Mesendoderm (in vitro differentiated cells): ENCODE measurements around the gene TMEM181.
A peak's percentile ranks its signal among the peaks of the same experiment; 100 is the strongest.
"Not testable (repeated sequence)": the region's sequence is repeated elsewhere in the genome, so short reads cannot be mapped to it uniquely, and the experiment has no call there.

Experiments
- DNase-seq: peaks from one replicate; pipeline ENCODE4 v3.0.0; 2013
- H2AK5ac ChIP-seq: 2 replicates; pipeline ENCODE4 v1.6.1; 2013; ENCODE audit warnings: low read length, inconsistent platforms
- H2BK120ac ChIP-seq: 2 replicates; pipeline ENCODE4 v1.6.1; 2013; ENCODE audit warnings: low read depth, mild to moderate bottlenecking, low read length, moderate library complexity, mixed read lengths
- H2BK15ac ChIP-seq: replicated peaks from 2 replicates; pipeline ENCODE4 v1.6.1; 2013; ENCODE audit warnings: low read depth, mild to moderate bottlenecking, moderate library complexity
- H2BK5ac ChIP-seq: 2 replicates; pipeline ENCODE4 v1.6.1; 2013; ENCODE audit warnings: low read length, inconsistent platforms
- H3K18ac ChIP-seq: 2 replicates; pipeline ENCODE4 v1.6.1; 2013; ENCODE audit warnings: mild to moderate bottlenecking, low read length, mixed read lengths
- H3K23ac ChIP-seq: one replicate; pipeline ENCODE4 v1.6.1; 2013; ENCODE audit warnings: low read length
- H3K27ac ChIP-seq: 2 replicates; pipeline ENCODE4 v1.5.1; 2013; ENCODE audit warnings: low read depth, mild to moderate bottlenecking, inconsistent platforms, low read length, moderate library complexity
- H3K27me3 ChIP-seq: 2 replicates; pipeline ENCODE4 v1.6.1; 2013; ENCODE audit warnings: low read length, control low read depth, mild to moderate bottlenecking, inconsistent platforms; ENCODE audit not compliant: insufficient read depth, poor library complexity
- H3K36me3 ChIP-seq: 2 replicates; pipeline ENCODE4 v1.6.1; 2013; ENCODE audit warnings: low read length, inconsistent platforms; ENCODE audit not compliant: control insufficient read depth, insufficient read depth
- H3K4ac ChIP-seq: one replicate; pipeline ENCODE4 v1.6.1; 2013; ENCODE audit warnings: low read depth, mild to moderate bottlenecking, low read length, moderate library complexity
- H3K4me1 ChIP-seq: 2 replicates; pipeline ENCODE4 v1.6.1; 2013; ENCODE audit warnings: low read depth, low read length, inconsistent platforms; ENCODE audit not compliant: control insufficient read depth
- H3K4me2 ChIP-seq: 2 replicates; pipeline ENCODE4 v1.6.1; 2013; ENCODE audit warnings: low read length
- H3K4me3 ChIP-seq: 2 replicates; pipeline ENCODE4 v1.5.1; 2013; ENCODE audit warnings: mild to moderate bottlenecking, low read length
- H3K56ac ChIP-seq: one replicate; pipeline ENCODE4 v1.6.1; 2013; ENCODE audit warnings: low read length
- H3K79me1 ChIP-seq: 2 replicates; pipeline ENCODE4 v1.6.1; 2013; ENCODE audit warnings: low read length, inconsistent platforms
- H3K79me2 ChIP-seq: 2 replicates; pipeline ENCODE4 v1.6.1; 2013; ENCODE audit warnings: mild to moderate bottlenecking, low read length; ENCODE audit not compliant: control insufficient read depth, insufficient read depth
- H3K9ac ChIP-seq: 2 replicates; pipeline ENCODE4 v1.6.1; 2013; ENCODE audit warnings: low read length, inconsistent platforms
- H4K5ac ChIP-seq: one replicate; pipeline ENCODE4 v1.6.1; 2013; ENCODE audit warnings: low read length
- H4K8ac ChIP-seq: one replicate; pipeline ENCODE4 v1.6.1; 2013; ENCODE audit warnings: low read depth, mild to moderate bottlenecking, control low read depth, low read length, moderate library complexity
- WGBS: extraction: QIAGEN DNeasy Blood & Tissue Kit; methylation state at CpG from one replicate; pipeline ENCODE4 v1.1.7; 2013; ENCODE audit warnings: low lambda C conversion rate, missing lambda C conversion rate; ENCODE audit not compliant: insufficient coverage; ENCODE audit errors: extremely low coverage; 5-methylcytosine and 5-hydroxymethylcytosine counted together

Gene TMEM181

DNA sequence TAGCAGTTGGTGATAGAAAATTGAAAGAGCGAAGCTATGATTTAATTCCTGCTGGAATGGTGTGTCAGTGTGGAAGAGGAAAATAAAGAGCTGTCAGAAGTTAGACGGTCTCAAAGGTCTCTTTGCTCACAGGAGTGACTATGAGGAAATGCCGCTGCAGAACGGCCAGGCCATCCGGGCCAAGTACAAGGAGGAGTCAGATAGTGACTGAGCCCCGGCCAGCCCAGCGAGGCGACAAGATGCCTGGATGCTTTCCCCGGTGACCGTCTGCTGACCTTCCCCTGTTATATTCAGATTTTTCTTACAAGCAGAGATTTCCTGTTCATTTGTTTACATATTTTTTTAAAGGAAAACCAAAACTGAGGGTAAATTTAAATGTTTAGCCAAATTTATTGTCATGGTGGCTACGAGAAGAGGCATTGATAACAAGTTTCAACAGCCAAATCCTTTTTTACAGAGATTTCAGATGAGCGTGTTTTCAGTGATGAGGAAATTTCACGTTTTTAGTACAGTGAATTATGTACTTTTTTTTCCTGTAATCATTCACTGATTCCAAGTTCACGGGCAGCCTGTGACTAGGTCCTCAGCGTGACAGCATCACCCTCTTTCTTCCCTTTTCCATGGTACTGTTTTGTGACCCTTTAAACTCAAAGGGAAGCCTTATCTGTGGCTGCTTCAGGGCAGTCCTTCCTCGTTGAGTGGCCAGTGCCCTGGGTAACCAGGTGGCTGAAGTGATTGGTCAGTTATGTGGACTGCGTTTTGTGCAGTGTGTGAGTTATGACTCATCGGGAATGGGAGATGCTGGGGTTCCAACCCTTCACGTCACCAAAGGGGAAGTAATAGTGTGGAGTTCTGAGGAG is 72.0 kb downstream of the TMEM181 start:
- Histone ChIP-seq H3K23ac (no peak overlapping the region), H3K9ac (no peak overlapping the region), H3K4me2 (no peak overlapping the region), H3K18ac (no peak overlapping the region), H3K79me2 (no peaks in the 10 kb centered on the region), H3K56ac (no peak overlapping the region), H2BK15ac (no peak overlapping the region), H2BK120ac (no peak overlapping the region), H3K36me3 (peaks cover 2% of the 10 kb centered on the region), H3K4me3 (no peak overlapping the region), H3K4me1 (no peaks in the 10 kb centered on the region), H4K5ac (no peak overlapping the region), H2AK5ac (no peak overlapping the region), H3K4ac (no peak overlapping the region), H3K79me1 (no peaks in the 10 kb centered on the region), H3K27ac (no peak overlapping the region), H2BK5ac (no peak overlapping the region), H4K8ac (no peak overlapping the region), H3K27me3 (no peaks in the 10 kb centered on the region)
- no CpG with 5 or more reads among the region's 19 CpGs for WGBS
- DNase-seq = no peak

- not testable (repeated sequence) for H3K27me3 ChIP-seq, H3K36me3 ChIP-seq
These were observed 72.7 kb downstream of the TMEM181 start for GRCh38 chr6:158632538-158633119.

GRCh38 chr6:158633127-158633526 is 73.2 kb downstream of the TMEM181 start:
- DNase-seq = no peak
- Histone ChIP-seq H3K36me3 (no peaks in the 10 kb centered on the region), H2AK5ac (no peak overlapping the region), H3K27me3 (no peaks in the 10 kb centered on the region), H3K27ac (no peak overlapping the region), H3K4me2 (no peak overlapping the region), H3K9ac (no peak overlapping the region), H3K23ac (no peak overlapping the region), H3K4me3 (no peak overlapping the region), H3K4me1 (no peaks in the 10 kb centered on the region), H4K8ac (no peak overlapping the region), H2BK15ac (no peak overlapping the region), H2BK120ac (no peak overlapping the region), H3K18ac (no peak overlapping the region), H3K79me1 (no peaks in the 10 kb centered on the region), H3K4ac (no peak overlapping the region), H4K5ac (no peak overlapping the region), H3K79me2 (no peaks in the 10 kb centered on the region), H3K56ac (no peak overlapping the region), H2BK5ac (no peak overlapping the region)
- no CpG with 5 or more reads among the region's 11 CpGs for WGBS

More at GRCh38 chr6:158632538-158633119, 72.7 kb downstream of the TMEM181 start:
- not testable (repeated sequence) for H2AK5ac ChIP-seq, H3K18ac ChIP-seq, H3K79me1 ChIP-seq, H3K4me2 ChIP-seq, H3K4me3 ChIP-seq, H4K8ac ChIP-seq, H3K9ac ChIP-seq, H2BK15ac ChIP-seq, H3K4me1 ChIP-seq, H3K56ac ChIP-seq, DNase-seq, H3K4ac ChIP-seq, H3K79me2 ChIP-seq, H2BK120ac ChIP-seq, H2BK5ac ChIP-seq, H4K5ac ChIP-seq, H3K23ac ChIP-seq, H3K27ac ChIP-seq
- no CpG with 5 or more reads among the region's 3 CpGs for WGBS

DNA sequence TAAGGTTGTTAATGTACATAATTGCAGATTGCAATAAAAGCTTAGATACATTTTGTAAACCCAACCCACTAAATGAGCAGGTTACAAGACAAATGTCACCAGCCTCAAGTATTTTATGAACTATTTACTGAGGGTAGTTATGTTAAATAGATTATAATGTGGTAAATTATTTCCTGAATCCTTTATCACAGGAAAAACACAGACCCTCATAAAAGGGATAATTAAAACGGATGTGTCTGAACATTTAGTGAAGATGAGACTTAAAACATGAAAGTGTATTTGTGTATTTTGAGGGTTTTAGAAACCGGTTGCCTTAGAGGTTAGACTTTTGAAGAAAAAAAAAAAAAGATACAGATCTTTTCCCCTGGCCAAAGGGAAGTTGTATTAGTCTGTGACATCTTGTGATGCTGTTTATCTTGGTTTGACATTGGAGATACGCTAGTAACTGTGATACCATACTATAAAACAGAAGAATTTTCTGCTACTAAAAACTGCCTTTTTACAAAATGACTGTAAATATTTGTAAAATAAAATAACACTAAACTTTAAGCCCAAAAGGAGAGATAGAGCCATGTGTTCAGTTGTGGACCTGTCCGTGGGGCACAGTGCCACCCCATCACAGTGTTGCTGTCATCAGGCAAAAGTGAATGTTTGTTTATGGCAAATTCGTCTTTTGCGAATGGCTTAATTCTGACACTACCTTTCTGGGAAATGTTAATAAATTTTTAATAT is 75.0 kb downstream of the TMEM181 start:
- no peaks in the 10 kb centered on the region for H3K27me3 ChIP-seq
- peaks cover 6% of the 10 kb centered on the region for H3K79me1 ChIP-seq
- H3K4me1 ChIP-seq = no peaks in the 10 kb centered on the region
- no peak for DNase-seq
- H3K36me3 ChIP-seq = no peaks in the 10 kb centered on the region
- no peak overlapping the region for H3K27ac ChIP-seq
- no peak overlapping the region for H3K18ac ChIP-seq
- no peak overlapping the region for H4K5ac ChIP-seq
- no peak overlapping the region for H2BK5ac ChIP-seq
- no peak overlapping the region for H2BK15ac ChIP-seq
- no peak overlapping the region for H3K9ac ChIP-seq
- no peak overlapping the region for H3K4ac ChIP-seq
- H3K56ac ChIP-seq = no peak overlapping the region
- no peaks in the 10 kb centered on the region for H3K79me2 ChIP-seq
- no peak overlapping the region for H3K4me2 ChIP-seq
- H3K23ac ChIP-seq = no peak overlapping the region
- no peak overlapping the region for H4K8ac ChIP-seq
- H3K4me3 ChIP-seq = no peak overlapping the region
- H2AK5ac ChIP-seq = no peak overlapping the region
- no CpG with 5 or more reads among the region's 6 CpGs for WGBS
- no peak overlapping the region for H2BK120ac ChIP-seq

- Histone ChIP-seq H2BK15ac (no peak overlapping the region), H3K4me1 (no peaks in the 10 kb centered on the region), H3K79me2 (peaks cover 1% of the 10 kb centered on the region), H3K4ac (no peak overlapping the region), H3K9ac (no peak overlapping the region), H4K5ac (no peak overlapping the region), H2BK5ac (no peak overlapping the region), H3K56ac (no peak overlapping the region), H4K8ac (peak overlapping the region; percentile 42), H3K23ac (no peak overlapping the region), H2AK5ac (no peak overlapping the region), H3K4me3 (no peak overlapping the region), H2BK120ac (no peak overlapping the region), H3K4me2 (no peak overlapping the region), H3K27me3 (no peaks in the 10 kb centered on the region), H3K79me1 (peaks cover 7% of the 10 kb centered on the region), H3K27ac (no peak overlapping the region), H3K18ac (no peak overlapping the region), H3K36me3 (no peaks in the 10 kb centered on the region)
- DNase-seq = no peak
- WGBS = no CpG with 5 or more reads among the region's 7 CpGs
These were observed 75.7 kb downstream of the TMEM181 start for GRCh38 chr6:158635427-158636073.
